Trophoblast cell (in vitro differentiated cells and primary cell): ENCODE data around the gene TMEM214.
A peak's percentile ranks its signal among the peaks of the same experiment; 100 is the strongest.

Experiments used
- DNase-seq, 2 donors: peaks; one replicate each; pipeline ENCODE4 v3.0.0-alpha.2; 2016
- H2AFZ ChIP-seq: 2 replicates; pipeline ENCODE4 v1.6.1; 2013; ENCODE audit warnings: low read length, moderate library complexity, mild to moderate bottlenecking; ENCODE audit not compliant: insufficient read depth, poor library complexity
- H2AK5ac ChIP-seq: 2 replicates; pipeline ENCODE4 v1.6.1; 2013; ENCODE audit warnings: mild to moderate bottlenecking, low read length
- H2BK120ac ChIP-seq: 2 replicates; pipeline ENCODE4 v1.6.1; 2013; ENCODE audit warnings: low read length, mild to moderate bottlenecking, moderate library complexity; ENCODE audit not compliant: insufficient read depth, poor library complexity
- H2BK12ac ChIP-seq: 2 replicates; pipeline ENCODE4 v1.6.1; 2013; ENCODE audit warnings: mild to moderate bottlenecking, low read length, moderate library complexity
- H2BK5ac ChIP-seq: 2 replicates; pipeline ENCODE4 v1.6.1; 2013; ENCODE audit warnings: low read length, low read depth, moderate library complexity, mild to moderate bottlenecking; ENCODE audit not compliant: poor library complexity
- H3K14ac ChIP-seq: 2 replicates; pipeline ENCODE4 v1.6.1; 2013; ENCODE audit warnings: mild to moderate bottlenecking, low read length
- H3K18ac ChIP-seq: 2 replicates; pipeline ENCODE4 v1.6.1; 2013; ENCODE audit warnings: mild to moderate bottlenecking, low read length
- H3K23ac ChIP-seq: 2 replicates; pipeline ENCODE4 v1.6.1; 2013; ENCODE audit warnings: low read length
- H3K27ac ChIP-seq: 2 replicates; pipeline ENCODE4 v1.5.1; 2013; ENCODE audit warnings: low read depth, mild to moderate bottlenecking, inconsistent platforms, low read length, moderate library complexity
- H3K27me3 ChIP-seq: 2 replicates; pipeline ENCODE4 v1.6.1; 2013; ENCODE audit warnings: inconsistent platforms, mild to moderate bottlenecking, low read length, moderate library complexity; ENCODE audit not compliant: insufficient read depth
- H3K36me3 ChIP-seq, 2 experiments: 1 replicate in 1 of 2; 2 replicates in 1 of 2; pipeline ENCODE4 v1.6.1; 2013; ENCODE audit warnings: low read length in 2 of 2, mild to moderate bottlenecking in 2 of 2, moderate library complexity in 1 of 2; ENCODE audit not compliant: insufficient read depth in 2 of 2, control insufficient read depth in 1 of 2
- H3K4ac ChIP-seq: 2 replicates; pipeline ENCODE4 v1.6.1; 2013; ENCODE audit warnings: low read depth, mild to moderate bottlenecking, low read length, moderate library complexity
- H3K4me1 ChIP-seq, 2 experiments: 1 replicate in 1 of 2; 2 replicates in 1 of 2; pipeline ENCODE4 v1.6.1; 2013; ENCODE audit warnings: low read length in 2 of 2, mild to moderate bottlenecking in 2 of 2, moderate library complexity in 1 of 2; ENCODE audit not compliant: insufficient read depth in 2 of 2, control insufficient read depth in 1 of 2
- H3K4me2 ChIP-seq: 2 replicates; pipeline ENCODE4 v1.6.1; 2013; ENCODE audit warnings: inconsistent platforms, mild to moderate bottlenecking, low read length, moderate library complexity
- H3K4me3 ChIP-seq: 2 replicates; pipeline ENCODE4 v1.5.1; 2013; ENCODE audit warnings: mild to moderate bottlenecking, low read depth, low read length, inconsistent platforms
- H3K79me1 ChIP-seq: one replicate; pipeline ENCODE4 v1.6.1; 2013; ENCODE audit warnings: low read length
- H3K79me2 ChIP-seq: 2 replicates; pipeline ENCODE4 v1.6.1; 2013; ENCODE audit warnings: low read length, mild to moderate bottlenecking; ENCODE audit not compliant: control insufficient read depth, insufficient read depth, poor library complexity
- H3K9ac ChIP-seq: 2 replicates; pipeline ENCODE4 v1.6.1; 2013; ENCODE audit warnings: mild to moderate bottlenecking, low read length
- H3K9me3 ChIP-seq: 2 replicates; pipeline ENCODE4 v1.6.1; 2013; ENCODE audit warnings: low read depth, mild to moderate bottlenecking, control low read depth, inconsistent platforms, low read length; ENCODE audit not compliant: insufficient read depth
- H4K12ac ChIP-seq: 2 replicates; pipeline ENCODE4 v1.6.1; 2013; ENCODE audit warnings: low read depth, mild to moderate bottlenecking, low read length, moderate library complexity
- H4K8ac ChIP-seq: 2 replicates; pipeline ENCODE4 v1.6.1; 2013; ENCODE audit warnings: low read depth, mild to moderate bottlenecking, low read length, moderate library complexity
- H4K91ac ChIP-seq: one replicate; pipeline ENCODE4 v1.6.1; 2013; ENCODE audit warnings: low read depth, mild to moderate bottlenecking, low read length, moderate library complexity
- WGBS: extraction: QIAGEN DNeasy Blood & Tissue Kit; methylation state at CpG from one replicate; pipeline ENCODE4 v1.1.7; 2013; ENCODE audit warnings: missing lambda C conversion rate; ENCODE audit not compliant: insufficient read length, insufficient coverage; ENCODE audit errors: extremely low coverage; 5-methylcytosine and 5-hydroxymethylcytosine counted together

The TMEM214 gene

DNA sequence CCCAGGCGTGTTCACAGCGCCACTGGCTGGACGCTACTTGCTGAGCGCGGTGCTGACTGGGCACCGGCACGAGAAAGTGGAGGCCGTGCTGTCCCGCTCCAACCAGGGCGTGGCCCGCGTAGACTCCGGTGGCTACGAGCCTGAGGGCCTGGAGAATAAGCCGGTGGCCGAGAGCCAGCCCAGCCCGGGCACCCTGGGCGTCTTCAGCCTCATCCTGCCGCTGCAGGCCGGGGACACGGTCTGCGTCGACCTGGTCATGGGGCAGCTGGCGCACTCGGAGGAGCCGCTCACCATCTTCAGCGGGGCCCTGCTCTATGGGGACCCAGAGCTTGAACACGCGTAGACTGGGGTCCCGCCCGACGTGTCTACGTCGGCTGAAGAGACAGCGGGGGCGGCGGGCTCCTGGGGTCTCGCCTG, 52.9 kb downstream of the TMEM214 start:
- H4K12ac ChIP-seq: peak overlapping the region; percentile 93
- H4K91ac ChIP-seq: peak overlapping the region; percentile 82
- peak overlapping the region; percentile 76 for H3K18ac ChIP-seq
- peak overlapping the region; percentile 82 for H4K8ac ChIP-seq
- H2BK120ac ChIP-seq: peak overlapping the region; percentile 85
- H2BK12ac ChIP-seq: no peak overlapping the region
- no peak overlapping the region for H3K27ac ChIP-seq
- H3K4ac ChIP-seq: peak overlapping the region; percentile 3
- no peak overlapping the region for H3K23ac ChIP-seq
- H3K4me2 ChIP-seq: peak overlapping the region; percentile 83
- peak overlapping the region; percentile 8 for H2BK5ac ChIP-seq
- H3K36me3 ChIP-seq: no peaks in the 10 kb centered on the region
- no peaks in the 10 kb centered on the region for H3K27me3 ChIP-seq
- peak overlapping the region; percentile 27 for H2AK5ac ChIP-seq
- H3K79me2 ChIP-seq: peaks cover 8% of the 10 kb centered on the region
- peaks cover 8 to 19% of the 10 kb centered on the region in 2 experiments for H3K4me1 ChIP-seq
- H2AFZ ChIP-seq: peak overlapping the region; percentile 27
- H3K9me3 ChIP-seq: no peaks in the 10 kb centered on the region
- peaks cover 12% of the 10 kb centered on the region for H3K79me1 ChIP-seq
- WGBS: no CpG with 5 or more reads among the region's 38 CpGs
- H3K9ac ChIP-seq: peak overlapping the region; percentile 21
- peak overlapping the region; percentile 71 for H3K14ac ChIP-seq
- peak overlapping the region; percentile 71 for H3K4me3 ChIP-seq
- DNase-seq: peak; percentile 39 to 58

- peak overlapping the region; percentile 3 for H3K4ac ChIP-seq
- WGBS: no CpG with 5 or more reads among the region's 81 CpGs
Observed at GRCh38 chr2:27086090-27086723, 53.4 kb downstream of the TMEM214 start.

DNA sequence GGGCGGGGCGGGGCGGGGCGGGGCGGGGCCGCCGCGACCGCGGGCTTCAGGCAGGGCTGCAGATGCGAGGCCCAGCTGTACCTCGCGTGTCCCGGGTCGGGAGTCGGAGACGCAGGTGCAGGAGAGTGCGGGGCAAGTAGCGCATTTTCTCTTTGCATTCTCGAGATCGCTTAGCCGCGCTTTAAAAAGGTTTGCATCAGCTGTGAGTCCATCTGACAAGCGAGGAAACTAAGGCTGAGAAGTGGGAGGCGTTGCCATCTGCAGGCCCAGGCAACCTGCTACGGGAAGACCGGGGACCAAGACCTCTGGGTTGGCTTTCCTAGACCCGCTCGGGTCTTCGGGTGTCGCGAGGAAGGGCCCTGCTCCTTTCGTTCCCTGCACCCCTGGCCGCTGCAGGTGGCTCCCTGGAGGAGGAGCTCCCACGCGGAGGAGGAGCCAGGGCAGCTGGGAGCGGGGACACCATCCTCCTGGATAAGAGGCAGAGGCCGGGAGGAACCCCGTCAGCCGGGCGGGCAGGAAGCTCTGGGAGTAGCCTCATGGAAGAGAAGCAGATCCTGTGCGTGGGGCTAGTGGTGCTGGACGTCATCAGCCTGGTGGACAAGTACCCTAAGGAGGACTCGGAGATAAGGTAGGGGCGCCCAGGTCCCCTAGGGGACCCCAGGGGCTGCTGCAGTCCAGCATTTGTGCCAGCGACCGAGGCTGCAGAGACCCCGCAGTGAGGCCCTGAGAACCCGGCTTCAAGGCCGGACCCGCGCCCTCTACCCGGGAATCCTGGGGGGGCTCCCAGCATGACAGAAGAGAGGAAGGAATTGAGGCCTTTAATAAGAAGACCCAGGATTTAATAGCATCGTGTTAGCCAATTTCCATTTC, 54.2 kb downstream of the TMEM214 start, which contains the start of gene KHK:
TSS of gene KHK (plus strand) at position 49 of the 870 bp plus-strand sequence. CDS start at position 537, 488 bp downstream.
- peak within 1 kb of the TSS; percentile 17 for H3K27ac ChIP-seq
- H3K18ac ChIP-seq: peak within 1 kb of the TSS; percentile 76
- WGBS: no CpG with 5 or more reads among the region's 54 CpGs
- H3K27me3 ChIP-seq: no peaks in the 10 kb centered on the region
- peak within 1 kb of the TSS; percentile 93 for H4K12ac ChIP-seq
- H3K9me3 ChIP-seq: no peaks in the 10 kb centered on the region
- peak in 1 of 2 donors; percentile 21 for DNase-seq
- H3K36me3 ChIP-seq: no peaks in the 10 kb centered on the region
- H4K8ac ChIP-seq: peak within 1 kb of the TSS; percentile 82
- H3K4me2 ChIP-seq: peak within 1 kb of the TSS; percentile 88
- peak within 1 kb of the TSS; percentile 56 for H3K9ac ChIP-seq
- H2BK120ac ChIP-seq: peak within 1 kb of the TSS; percentile 85
- H3K79me2 ChIP-seq: peaks cover 6% of the 10 kb centered on the region
- no peak within 1 kb of the TSS for H3K23ac ChIP-seq
- H4K91ac ChIP-seq: peak within 1 kb of the TSS; percentile 82
- H3K14ac ChIP-seq: peak within 1 kb of the TSS; percentile 71
- peaks cover 5 to 12% of the 10 kb centered on the region in 2 experiments for H3K4me1 ChIP-seq
- H2AFZ ChIP-seq: peak within 1 kb of the TSS; percentile 27
- H2AK5ac ChIP-seq: peak within 1 kb of the TSS; percentile 27
- H2BK12ac ChIP-seq: no peak within 1 kb of the TSS
- peak within 1 kb of the TSS; percentile 3 for H3K4ac ChIP-seq
- H3K79me1 ChIP-seq: peaks cover 8% of the 10 kb centered on the region
- peak within 1 kb of the TSS; percentile 8 for H2BK5ac ChIP-seq
- H3K4me3 ChIP-seq: peak within 1 kb of the TSS; percentile 71

More at GRCh38 chr2:27086090-27086723, 53.4 kb downstream of the TMEM214 start:
- H3K36me3 ChIP-seq: no peaks in the 10 kb centered on the region
- H4K12ac ChIP-seq: peak overlapping the region; percentile 93
- peak overlapping the region; percentile 17 for H3K27ac ChIP-seq
- peak overlapping the region; percentile 82 for H4K8ac ChIP-seq
- peak overlapping the region; percentile 71 for H3K4me3 ChIP-seq
- peak; percentile 93 to 99 for DNase-seq
- H2AK5ac ChIP-seq: peak overlapping the region; percentile 27
- H3K9ac ChIP-seq: peak overlapping the region; percentile 56
- peak overlapping the region; percentile 8 for H2BK5ac ChIP-seq
- H3K23ac ChIP-seq: no peak overlapping the region
- H3K9me3 ChIP-seq: no peaks in the 10 kb centered on the region
- H3K4me2 ChIP-seq: peak overlapping the region; percentile 83
- H3K18ac ChIP-seq: peak overlapping the region; percentile 76
- peak overlapping the region; percentile 82 for H4K91ac ChIP-seq
- peak overlapping the region; percentile 71 for H3K14ac ChIP-seq
- H3K79me1 ChIP-seq: peaks cover 12% of the 10 kb centered on the region
- peak overlapping the region; percentile 85 for H2BK120ac ChIP-seq
- H2BK12ac ChIP-seq: no peak overlapping the region
- peaks cover 8% of the 10 kb centered on the region for H3K79me2 ChIP-seq
- peak overlapping the region; percentile 27 for H2AFZ ChIP-seq
- no peaks in the 10 kb centered on the region for H3K27me3 ChIP-seq
- H3K4me1 ChIP-seq: peaks cover 8 to 16% of the 10 kb centered on the region in 2 experiments

GRCh38 chr2:27087823-27088410, 55.2 kb downstream of the TMEM214 start:
- Histone ChIP-seq H3K36me3 (no peaks in the 10 kb centered on the region), H3K4me3 (no peak overlapping the region), H2BK12ac (no peak overlapping the region), H4K12ac (no peak overlapping the region), H4K8ac (no peak overlapping the region), H3K4me1 (peaks cover 5 to 12% of the 10 kb centered on the region in 2 experiments), H3K9me3 (no peaks in the 10 kb centered on the region), H2BK5ac (no peak overlapping the region), H3K27me3 (no peaks in the 10 kb centered on the region), H3K79me1 (peaks cover 8% of the 10 kb centered on the region), H3K9ac (no peak overlapping the region), H3K4me2 (no peak overlapping the region), H3K27ac (no peak overlapping the region), H3K18ac (no peak overlapping the region), H3K79me2 (peaks cover 6% of the 10 kb centered on the region), H2BK120ac (no peak overlapping the region), H4K91ac (no peak overlapping the region), H3K4ac (no peak overlapping the region), H3K23ac (no peak overlapping the region), H2AK5ac (no peak overlapping the region), H3K14ac (no peak overlapping the region), H2AFZ (no peak overlapping the region)
- DNase-seq: no peak
- WGBS: no CpG with 5 or more reads among the region's 5 CpGs
